Measurements from ENCODE around the gene SLC7A5. TPM values are rescaled to one million over a fixed set of nuclear protein-coding genes. Genes with fewer than 3 reads are reported as not detected.
A peak's percentile ranks its signal among the peaks of the same experiment; 100 is the strongest.
"Not testable (repeated sequence)": the region's sequence is repeated elsewhere in the genome, so short reads cannot be mapped to it uniquely, and the experiment has no call there.

Gene SLC7A5
- total RNA-seq, 1 donor from 2014 or later, result 40.4 TPM

- Mint-ChIP-seq H3K27ac (no peak overlapping the region), H3K36me3 (no peaks in the 10 kb centered on the region), H3K9me3 (no peaks in the 10 kb centered on the region), H3K27me3 (peaks cover 7% of the 10 kb centered on the region), H3K4me1 (ENCODE audit: unreplicated experiment) (peaks cover 23% of the 10 kb centered on the region), H3K4me3 (no peak overlapping the region)
- DNase-seq (ENCODE audit: extremely low spot score, unreplicated experiment), result no peak
- TF ChIP-seq, protein P1, sequence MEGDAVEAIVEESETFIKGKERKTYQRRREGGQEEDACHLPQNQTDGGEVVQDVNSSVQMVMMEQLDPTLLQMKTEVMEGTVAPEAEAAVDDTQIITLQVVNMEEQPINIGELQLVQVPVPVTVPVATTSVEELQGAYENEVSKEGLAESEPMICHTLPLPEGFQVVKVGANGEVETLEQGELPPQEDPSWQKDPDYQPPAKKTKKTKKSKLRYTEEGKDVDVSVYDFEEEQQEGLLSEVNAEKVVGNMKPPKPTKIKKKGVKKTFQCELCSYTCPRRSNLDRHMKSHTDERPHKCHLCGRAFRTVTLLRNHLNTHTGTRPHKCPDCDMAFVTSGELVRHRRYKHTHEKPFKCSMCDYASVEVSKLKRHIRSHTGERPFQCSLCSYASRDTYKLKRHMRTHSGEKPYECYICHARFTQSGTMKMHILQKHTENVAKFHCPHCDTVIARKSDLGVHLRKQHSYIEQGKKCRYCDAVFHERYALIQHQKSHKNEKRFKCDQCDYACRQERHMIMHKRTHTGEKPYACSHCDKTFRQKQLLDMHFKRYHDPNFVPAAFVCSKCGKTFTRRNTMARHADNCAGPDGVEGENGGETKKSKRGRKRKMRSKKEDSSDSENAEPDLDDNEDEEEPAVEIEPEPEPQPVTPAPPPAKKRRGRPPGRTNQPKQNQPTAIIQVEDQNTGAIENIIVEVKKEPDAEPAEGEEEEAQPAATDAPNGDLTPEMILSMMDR (conservative IDR thresholded peaks at IDR 0.05), result no peak
Measured at GRCh38 chr16:87864331-87864989, 4.8 kb downstream of the SLC7A5 start.

- DNase-seq (ENCODE audit: extremely low spot score, unreplicated experiment); H3K4me3 Mint-ChIP-seq; H3K27me3 Mint-ChIP-seq; H3K36me3 Mint-ChIP-seq; H3K9me3 Mint-ChIP-seq: not testable (repeated sequence)
- H3K4me1 Mint-ChIP-seq (ENCODE audit: unreplicated experiment), result peaks cover 18% of the 10 kb centered on the region
- H3K27ac Mint-ChIP-seq, result peak overlapping the region; percentile 14
Measured at GRCh38 chr16:87863327-87863635, 6.0 kb downstream of the SLC7A5 start.

GRCh38 chr16:87862597-87863326, 6.5 kb downstream of the SLC7A5 start:
- H3K4me3 Mint-ChIP-seq; H3K9me3 Mint-ChIP-seq; H3K36me3 Mint-ChIP-seq; H3K27me3 Mint-ChIP-seq; DNase-seq (ENCODE audit: extremely low spot score, unreplicated experiment): not testable (repeated sequence)
- H3K27ac Mint-ChIP-seq, result peak overlapping the region; percentile 14
- peaks cover 16% of the 10 kb centered on the region for H3K4me1 Mint-ChIP-seq (ENCODE audit: unreplicated experiment)

DNA sequence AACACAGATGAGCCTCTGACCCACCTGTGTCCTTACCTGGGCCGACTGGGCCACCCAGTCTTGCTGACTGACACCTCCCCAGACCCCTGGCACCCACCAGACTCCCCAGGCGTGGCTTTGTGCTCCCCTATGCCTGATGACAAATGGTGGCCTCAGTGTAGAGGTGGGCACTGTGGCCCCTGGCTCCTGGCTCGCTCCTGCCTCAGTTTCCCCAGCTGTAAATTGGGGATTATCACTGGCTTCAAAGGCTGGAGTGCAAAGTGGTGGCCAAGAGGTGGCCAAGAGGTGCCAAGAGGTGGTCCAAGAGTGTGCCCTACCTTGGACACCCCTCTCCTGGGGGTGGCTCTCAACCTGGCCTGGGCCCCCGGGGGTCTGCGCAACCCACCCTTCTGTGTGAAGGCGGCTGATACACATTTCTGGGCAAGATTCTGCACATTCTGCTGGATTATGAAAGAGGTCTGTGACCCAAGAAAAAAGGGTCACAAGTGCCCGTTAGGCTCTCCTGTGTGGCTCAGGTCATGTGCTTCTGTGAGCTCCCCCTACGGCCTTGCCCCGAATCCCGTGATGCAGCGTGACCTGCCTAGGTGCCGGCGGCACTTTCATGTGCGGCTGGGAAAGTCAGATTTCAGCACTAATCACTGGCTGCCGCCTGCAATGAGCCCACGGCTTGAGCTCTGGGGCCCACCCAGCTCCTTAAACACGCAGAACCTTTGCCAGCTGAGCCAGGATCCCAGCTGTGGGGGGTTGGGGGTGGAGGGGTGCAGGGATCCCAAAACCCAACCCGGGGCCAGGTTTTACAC, 7.8 kb downstream of the SLC7A5 start:
- H3K9me3 Mint-ChIP-seq; H3K27me3 Mint-ChIP-seq; H3K36me3 Mint-ChIP-seq; H3K4me3 Mint-ChIP-seq; H3K27ac Mint-ChIP-seq; DNase-seq (ENCODE audit: extremely low spot score, unreplicated experiment): not testable (repeated sequence)
- H3K4me1 Mint-ChIP-seq (ENCODE audit: unreplicated experiment), result peaks cover 17% of the 10 kb centered on the region

DNA sequence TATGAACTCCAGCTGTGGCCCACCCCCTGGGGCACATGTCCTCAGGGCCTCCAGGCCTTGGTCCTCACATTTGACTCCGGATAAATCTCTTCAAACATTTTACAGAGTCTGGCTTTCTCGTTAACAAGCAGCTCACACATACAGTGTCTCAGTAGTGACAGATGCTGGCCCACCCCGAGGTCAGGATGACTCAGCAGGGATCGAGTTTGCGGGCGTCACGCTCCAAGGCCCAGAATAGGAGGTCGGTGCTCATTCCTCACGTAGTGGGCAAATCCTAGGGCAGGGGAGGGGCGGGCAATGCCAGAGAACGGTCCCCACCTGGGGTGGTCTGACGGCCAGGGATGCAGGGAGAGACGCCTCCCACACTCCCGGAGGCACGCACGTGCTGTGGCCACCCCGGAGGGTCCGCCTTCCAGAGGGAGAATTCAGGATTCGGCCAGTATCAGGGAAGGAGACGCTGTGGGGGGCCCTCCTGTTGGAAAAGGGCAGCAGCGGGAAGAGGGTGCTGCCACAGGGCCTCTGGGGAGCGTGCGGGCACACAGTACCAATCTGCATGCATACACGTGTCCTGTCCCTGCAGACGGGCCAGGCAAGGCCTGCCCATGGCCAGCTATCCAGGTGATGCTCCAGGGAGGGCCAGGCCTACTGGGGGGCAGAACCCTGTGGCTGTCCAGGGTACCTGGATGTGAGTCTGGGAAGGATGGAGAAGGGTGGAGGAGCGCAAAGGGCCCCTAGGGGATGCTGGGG, 8.6 kb downstream of the SLC7A5 start:
- Mint-ChIP-seq H3K9me3 (no peaks in the 10 kb centered on the region), H3K4me3 (peak overlapping the region; percentile 43), H3K27me3 (no peaks in the 10 kb centered on the region), H3K36me3 (no peaks in the 10 kb centered on the region), H3K27ac (peak overlapping the region; percentile 90), H3K4me1 (ENCODE audit: unreplicated experiment) (peaks cover 17% of the 10 kb centered on the region)
- TF ChIP-seq, protein P1 (conservative IDR thresholded peaks at IDR 0.05), result no peak
- DNase-seq (ENCODE audit: extremely low spot score, unreplicated experiment), result no peak

- H3K4me3 Mint-ChIP-seq, result peak overlapping the region; percentile 2
- not testable (repeated sequence) for H3K9me3 Mint-ChIP-seq; DNase-seq (ENCODE audit: extremely low spot score, unreplicated experiment); H3K36me3 Mint-ChIP-seq; H3K27me3 Mint-ChIP-seq
- peaks cover 16% of the 10 kb centered on the region for H3K4me1 Mint-ChIP-seq (ENCODE audit: unreplicated experiment)
- peak overlapping the region; percentile 49 for H3K27ac Mint-ChIP-seq
Measured at GRCh38 chr16:87858151-87858993, 10.9 kb downstream of the SLC7A5 start.

DNA sequence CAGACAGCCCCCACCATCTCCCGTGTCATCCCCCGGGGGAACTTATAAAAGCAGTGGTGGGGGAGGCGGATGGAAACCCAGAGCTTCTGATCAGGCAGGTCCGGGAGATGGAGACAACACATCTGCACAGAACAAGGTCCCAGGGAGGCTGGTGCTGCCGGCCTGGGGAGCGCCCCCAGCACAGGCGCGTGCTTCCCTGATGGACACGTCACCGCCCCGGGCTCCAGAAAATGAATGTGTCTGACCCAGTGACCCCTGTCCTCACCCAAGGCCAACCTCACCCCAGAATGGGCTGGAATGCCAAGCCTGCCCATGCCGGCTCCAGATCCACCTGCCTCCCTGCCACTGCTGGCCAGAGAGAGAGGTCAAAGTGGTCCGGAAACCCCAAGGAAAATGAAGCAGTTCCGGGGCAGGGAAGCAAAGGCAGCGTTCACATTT, 12.5 kb downstream of the SLC7A5 start:
- peak overlapping the region; percentile 39 for H3K4me3 Mint-ChIP-seq
- no peaks in the 10 kb centered on the region for H3K36me3 Mint-ChIP-seq
- H3K4me1 Mint-ChIP-seq (ENCODE audit: unreplicated experiment), result peaks cover 25% of the 10 kb centered on the region
- peak overlapping the region; percentile 70 for H3K27ac Mint-ChIP-seq
- no peaks in the 10 kb centered on the region for H3K9me3 Mint-ChIP-seq
- DNase-seq (ENCODE audit: extremely low spot score, unreplicated experiment), result no peak
- TF ChIP-seq, protein P1 (conservative IDR thresholded peaks at IDR 0.05), result no peak
- no peaks in the 10 kb centered on the region for H3K27me3 Mint-ChIP-seq
